GM21528 (cell line): Measurements from ENCODE around the gene RIMBP2.

Source experiments
- ATAC-seq: cut with Tn5 transposase; IDR thresholded peaks from one replicate; pipeline ENCODE4 v1.9.1; 2021; ENCODE audit warnings: mild to moderate bottlenecking, moderate library complexity; ENCODE audit not compliant: unreplicated experiment, low FRiP score

The RIMBP2 gene

DNA sequence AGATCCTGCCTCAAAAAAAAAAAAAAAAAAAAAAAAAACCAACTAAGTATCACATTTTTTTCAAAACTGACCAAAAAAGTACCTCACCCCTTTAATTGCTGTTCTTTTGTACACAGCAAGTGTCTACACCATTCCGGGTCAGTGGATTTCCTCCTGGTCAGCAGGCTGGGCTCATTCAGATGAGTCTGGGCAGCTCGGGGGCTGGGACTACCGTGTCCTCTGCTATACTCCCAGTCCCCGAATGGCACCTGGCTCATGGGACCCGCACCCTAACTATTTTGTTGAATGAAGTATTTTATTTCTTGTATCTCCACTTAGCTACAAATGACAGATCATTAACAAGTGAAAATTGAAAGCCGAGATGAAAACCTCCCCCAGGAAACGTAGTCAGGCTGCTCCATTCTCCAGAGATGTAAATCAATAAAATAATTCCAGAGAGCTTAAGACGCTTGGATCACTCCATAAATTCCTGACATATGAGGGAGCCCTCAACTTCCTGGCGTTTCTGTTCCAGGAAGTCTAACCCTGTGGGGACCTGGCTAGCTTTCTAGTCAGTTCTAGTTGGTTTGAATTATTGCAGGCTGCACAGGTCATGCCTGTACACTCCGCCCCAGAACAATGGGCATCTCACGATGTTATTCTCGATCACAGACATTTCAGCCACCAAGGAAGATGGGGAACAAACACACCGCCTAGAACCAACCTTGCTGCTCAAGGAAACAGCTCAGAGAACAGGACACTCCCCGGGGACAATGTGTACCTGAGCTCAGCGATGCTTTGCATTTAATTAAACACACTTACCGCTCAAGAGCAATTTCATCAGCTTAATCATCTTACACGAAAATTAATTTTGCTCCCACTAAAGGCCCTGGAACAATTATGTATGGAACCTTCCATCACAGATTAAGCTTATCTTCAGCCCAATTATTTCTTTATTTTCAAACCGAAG is 76.3 kb downstream of the RIMBP2 start:
- ATAC-seq, result no peak

DNA sequence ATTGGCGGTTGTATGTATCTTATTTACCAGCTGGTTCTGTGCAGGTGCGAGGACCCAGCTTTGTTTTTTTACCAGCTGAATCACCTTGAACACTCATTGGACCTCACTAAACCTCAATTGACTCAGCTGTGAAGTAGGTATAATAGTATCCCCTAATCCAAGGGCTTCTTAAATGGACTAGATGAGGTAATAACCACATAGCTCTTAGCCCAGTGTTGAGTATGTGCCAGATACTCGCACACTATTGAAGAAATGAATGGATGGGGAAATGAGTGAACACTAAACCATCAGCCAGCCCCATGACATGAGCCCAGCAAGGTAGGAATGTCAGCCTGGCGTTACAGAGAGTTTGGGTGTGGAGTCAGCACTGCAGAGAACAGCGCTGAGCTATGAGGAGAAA is 79.7 kb downstream of the RIMBP2 start:
- no peak for ATAC-seq

DNA sequence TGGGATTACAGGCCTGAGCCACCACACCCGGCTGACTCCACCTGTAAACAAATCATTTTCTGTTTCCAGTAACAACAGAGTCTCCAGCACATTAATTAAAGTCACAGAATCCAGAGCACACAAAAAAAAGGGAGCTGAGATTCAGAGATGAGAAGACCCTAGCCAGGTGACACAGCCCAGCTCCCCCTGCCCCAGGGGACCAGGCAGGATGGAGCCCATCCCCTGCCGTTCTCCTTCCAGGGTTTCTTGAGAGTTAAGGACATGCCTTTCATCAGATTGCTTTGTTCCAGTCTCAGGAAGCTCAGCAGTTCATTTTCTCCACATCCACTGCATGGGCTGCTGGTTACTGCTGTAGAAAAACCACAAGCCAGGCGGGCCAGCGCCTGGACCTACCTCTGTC is 81.2 kb downstream of the RIMBP2 start:
- ATAC-seq, result no peak

GRCh38 chr12:130633771-130634170 is 82.3 kb downstream of the RIMBP2 start:
- ATAC-seq, result no peak

DNA sequence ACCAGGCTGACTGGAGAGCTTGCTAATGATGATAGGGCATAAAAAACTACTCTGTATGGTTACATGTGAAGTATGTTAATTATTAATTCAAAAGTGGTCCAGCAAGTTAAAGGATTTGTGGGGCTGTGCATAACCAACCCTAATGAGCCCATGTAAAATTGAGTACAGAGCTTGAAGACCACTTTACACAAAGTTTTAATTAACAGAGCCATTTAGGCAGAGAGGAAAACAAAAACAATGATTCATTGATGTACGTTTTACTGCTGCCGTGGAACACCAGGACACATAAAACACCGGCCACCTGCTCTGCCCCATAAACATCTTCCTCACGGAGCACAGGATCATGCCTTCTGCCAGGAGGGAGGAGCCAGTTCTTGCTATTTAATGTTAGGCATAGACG is 83.5 kb downstream of the RIMBP2 start:
- no peak for ATAC-seq

- no peak for ATAC-seq
Observed at GRCh38 chr12:130628304-130628703, 87.8 kb downstream of the RIMBP2 start.

DNA sequence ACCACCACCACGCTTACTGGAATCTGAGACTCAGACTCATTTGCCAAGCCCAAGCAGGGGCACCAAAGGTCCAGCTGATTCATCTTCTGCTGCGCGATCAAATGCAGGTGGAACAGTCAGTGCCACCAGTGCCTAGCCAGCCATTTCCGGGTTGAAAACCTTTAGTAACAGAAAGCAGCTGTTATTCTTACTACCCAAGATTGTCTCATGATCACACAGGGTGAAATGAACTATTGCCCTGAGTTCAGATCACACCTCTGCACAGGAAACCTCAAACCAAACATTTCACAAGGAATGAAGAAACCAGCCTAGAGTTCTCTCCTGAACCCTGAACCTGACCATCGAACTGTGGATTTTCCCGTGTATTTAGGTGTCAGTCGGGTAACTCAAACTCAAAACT is 88.9 kb downstream of the RIMBP2 start:
- ATAC-seq, result no peak

- no peak for ATAC-seq
Observed at GRCh38 chr12:130626601-130627000, 89.5 kb downstream of the RIMBP2 start.

- ATAC-seq, result no peak
Observed at GRCh38 chr12:130625201-130625600, 90.9 kb downstream of the RIMBP2 start.

GRCh38 chr12:130622803-130623202 is 93.3 kb downstream of the RIMBP2 start:
- no peak for ATAC-seq

- ATAC-seq, result no peak
Observed at GRCh38 chr12:130621696-130622298, 94.3 kb downstream of the RIMBP2 start.

DNA sequence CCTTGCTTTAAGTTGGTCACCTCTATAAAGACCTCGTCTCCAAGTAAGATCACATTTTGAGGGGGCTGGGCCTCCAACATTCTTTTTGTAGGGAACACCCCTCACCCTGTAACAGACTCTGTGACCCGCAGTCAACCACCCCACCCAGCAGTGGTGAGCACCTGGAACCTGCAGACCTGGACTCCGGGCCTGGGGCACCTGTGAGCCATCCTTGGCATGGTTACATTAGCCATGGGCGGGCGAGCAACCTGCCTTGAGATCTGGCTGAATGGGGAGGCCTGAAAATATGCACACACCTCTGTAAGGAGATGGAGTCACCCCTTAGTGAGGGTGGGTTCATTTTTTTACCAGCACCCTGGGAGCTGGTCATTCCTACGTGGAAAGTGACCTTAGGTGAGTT is 95.3 kb downstream of the RIMBP2 start:
- no peak for ATAC-seq

DNA sequence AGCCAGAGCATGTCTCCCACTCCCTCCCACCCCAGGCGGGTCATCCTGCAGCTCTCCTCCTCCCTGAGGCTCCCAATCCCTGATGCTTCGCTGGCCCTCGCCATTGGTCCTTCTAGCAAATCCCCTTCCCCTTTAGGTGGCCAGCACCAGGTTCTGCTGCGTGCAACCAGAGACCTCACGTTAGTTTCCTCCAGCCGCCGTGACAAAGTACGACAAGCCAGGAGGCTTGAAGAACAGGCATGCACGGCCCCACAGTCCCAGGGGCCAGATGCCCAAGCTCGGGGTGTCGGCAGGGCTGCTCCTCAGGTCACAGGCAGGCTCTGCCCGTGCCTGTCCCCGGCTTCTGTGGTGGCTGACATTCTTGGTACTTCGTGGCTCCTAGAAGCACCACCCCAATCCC is 95.8 kb downstream of the RIMBP2 start:
- no peak for ATAC-seq

DNA sequence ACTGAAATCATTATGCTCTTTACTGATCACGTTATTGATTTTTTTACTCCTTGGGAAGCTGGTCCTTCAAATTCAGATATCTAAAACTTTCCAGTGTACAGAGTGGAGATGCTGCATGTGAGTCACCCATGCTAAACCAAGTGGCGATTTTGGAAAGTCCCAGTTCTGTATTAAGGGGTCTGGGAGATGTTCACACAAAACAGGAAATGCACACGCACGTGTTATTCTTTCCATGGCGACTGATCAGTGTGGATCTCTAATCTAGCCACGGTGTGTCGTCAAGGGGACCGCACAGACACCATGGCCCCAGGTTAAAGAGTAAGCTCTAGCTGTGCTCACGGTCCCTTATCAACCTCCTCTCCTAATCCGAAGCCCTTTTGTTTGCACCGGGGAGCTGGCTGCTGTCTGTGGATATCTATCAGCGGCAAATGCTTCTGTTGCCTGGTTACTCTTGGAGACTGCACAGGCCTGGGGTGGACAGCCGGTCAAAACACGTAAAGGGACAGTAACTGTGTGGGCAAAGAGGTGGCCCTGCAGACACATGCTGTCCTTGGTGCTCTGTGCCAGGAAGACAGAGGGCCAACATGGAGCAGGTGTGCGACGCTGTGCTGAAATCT is 96.6 kb downstream of the RIMBP2 start:
- ATAC-seq, result no peak

DNA sequence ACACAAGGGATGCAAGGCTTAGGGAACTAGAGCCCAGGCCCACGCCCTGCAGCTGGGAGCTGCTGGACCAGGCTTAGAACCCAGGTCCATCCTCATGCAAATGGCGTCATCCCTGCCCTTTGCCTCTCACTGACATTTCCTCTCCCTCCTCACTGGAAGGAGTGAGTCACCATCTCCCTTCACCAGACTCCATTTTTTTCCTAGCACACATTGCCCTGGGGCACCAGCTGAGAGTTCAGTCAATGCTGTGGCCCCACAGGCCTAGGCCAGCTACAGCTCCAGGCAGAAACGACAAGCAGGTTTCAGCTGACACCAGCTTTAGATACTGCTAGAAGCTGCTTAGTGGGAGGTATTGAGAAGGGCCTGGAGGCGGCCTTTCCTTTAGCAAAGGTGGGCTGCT is 98.9 kb downstream of the RIMBP2 start:
- ATAC-seq, result no peak

GRCh38 chr12:130615861-130616345 is 100.2 kb downstream of the RIMBP2 start:
- ATAC-seq, result no peak

GRCh38 chr12:130614530-130614905 is 101.6 kb downstream of the RIMBP2 start:
- ATAC-seq, result no peak

- ATAC-seq, result no peak
Observed at GRCh38 chr12:130613831-130614529, 102.1 kb downstream of the RIMBP2 start.

DNA sequence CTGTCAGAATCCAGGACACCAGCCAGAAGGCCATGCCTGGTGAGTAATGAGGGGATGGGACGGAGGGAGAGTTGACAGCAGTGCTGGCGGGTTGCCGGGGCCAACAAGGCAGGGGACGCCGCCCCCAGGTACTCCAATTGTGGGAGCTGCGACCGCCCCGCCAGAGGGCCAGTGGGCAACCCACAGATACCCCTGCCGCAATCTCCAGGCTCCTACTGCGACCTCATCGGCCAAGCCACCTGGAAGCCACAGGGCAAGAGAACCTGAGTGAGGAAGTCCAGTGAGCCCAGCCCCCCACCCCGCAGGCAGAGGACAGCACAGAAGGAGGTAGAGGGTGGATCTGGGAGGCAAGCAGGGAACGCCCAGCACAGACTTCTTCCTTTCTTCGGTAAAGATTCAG is 103.0 kb downstream of the RIMBP2 start:
- ATAC-seq, result no peak

GRCh38 chr12:130611026-130611905 is 104.8 kb downstream of the RIMBP2 start:
- no peak for ATAC-seq
